K562 (cell line): Measurements from ENCODE around the gene SYNPR. TPM values are rescaled to one million over a fixed set of nuclear protein-coding genes. Genes with fewer than 3 reads are reported as not detected.

Experiments used
- ATAC-seq: fragments of 200-7000 bp; cut with Tn5 transposase; 3 replicates; pipeline ENCODE4 v1.9.1; 2020; ENCODE audit warnings: moderate library complexity
- BruUV-seq: library from RNA; stranded (reverse); fragments of 400-500 nt; replicated peaks from 2 replicates; lab custom pipeline; 2021; lab: Mats Ljungman, UMichigan
- CTCF ChIA-PET: fragments of 300-600 bp; formaldehyde crosslinking; extraction: SDS; loops from one replicate; lab custom pipeline; 2021; ENCODE audit warnings: low intra/inter-chr PET ratio; lab: Yijun Ruan, JAX
- POLR2A ChIA-PET: fragments of 300-600, 350-650 bp; sonication (Branson Sonifier 250); formaldehyde crosslinking; extraction: SDS; loops from one replicate; lab custom pipeline; 2021; ENCODE audit warnings: antibody characterized with exemption, inconsistent platforms; lab: Yijun Ruan, JAX
- DNase-seq, 4 experiments: peaks; one replicate each; pipeline versions ENCODE4 v3.0.0 to v3.0.0-alpha.2; 2011 to 2018; ENCODE audit warnings: low spot score in 3 of 4, mixed read lengths in 3 of 4; ENCODE audit errors: extremely low read depth in 1 of 4
- FAIRE-seq: peaks from 2 replicates; lab custom pipeline; 2011; peaks lifted over from hg19 to GRCh38; lab: Jason Lieb, UNC
- H2AFZ ChIP-seq: 2 replicates; pipeline ENCODE4 v1.6.0; 2011; ENCODE audit warnings: low read depth, low read length, control low read depth, inconsistent platforms
- H3K27ac ChIP-seq: fragments of 200-600 bp; 3 replicates; pipeline ENCODE4 v1.8.0; 2011; ENCODE audit warnings: low read depth, mild to moderate bottlenecking, control low read depth, inconsistent platforms, low read length, moderate library complexity, mixed read lengths; ENCODE audit errors: extremely low read depth
- H3K27me3 ChIP-seq, 2 experiments: fragments of 300-600 bp in 1 of 2; 2 replicates in 1 of 2; 3 replicates in 1 of 2; pipeline versions ENCODE4 v1.6.0 to v1.8.0; 2011; ENCODE audit warnings: inconsistent platforms in 2 of 2, low read length in 2 of 2, mild to moderate bottlenecking in 1 of 2, mixed read lengths in 1 of 2, moderate library complexity in 1 of 2; ENCODE audit not compliant: control insufficient read depth in 2 of 2, insufficient read depth in 2 of 2
- H3K36me3 ChIP-seq: fragments of 300-600 bp; 3 replicates; pipeline ENCODE4 v1.8.0; 2011; ENCODE audit warnings: mild to moderate bottlenecking, low read length, inconsistent platforms; ENCODE audit not compliant: control insufficient read depth, insufficient read depth
- H3K4me1 ChIP-seq, 2 experiments: fragments of 200-600 bp in 1 of 2; replicated peaks in 1 of 2; 2 replicates in 1 of 2; 3 replicates in 1 of 2; pipeline versions ENCODE4 v1.5.1 to v1.8.0; 2011; ENCODE audit warnings: inconsistent platforms in 2 of 2, low read length in 2 of 2, mild to moderate bottlenecking in 1 of 2, mixed read lengths in 1 of 2, moderate library complexity in 1 of 2; ENCODE audit not compliant: control insufficient read depth in 2 of 2, insufficient read depth in 2 of 2
- H3K4me2 ChIP-seq: 2 replicates; pipeline ENCODE4 v1.6.1; 2011; ENCODE audit warnings: low read length, control low read depth, inconsistent platforms, mixed read lengths; ENCODE audit not compliant: insufficient read depth
- H3K4me3 ChIP-seq: fragments of 200-600 bp; sonication (generic), shearing (Covaris generic); 2 replicates; pipeline ENCODE4 v1.5.1; 2016; ENCODE audit warnings: control low read depth, inconsistent platforms
- H3K79me2 ChIP-seq: fragments of 200-600 bp; 3 replicates; pipeline ENCODE4 v1.8.0; 2011; ENCODE audit warnings: low read length, inconsistent platforms; ENCODE audit not compliant: control insufficient read depth, insufficient read depth
- H3K9ac ChIP-seq, 2 experiments: 2 replicates each; pipeline versions ENCODE4 v1.6.0 to v1.6.1; 2011; ENCODE audit warnings: low read depth in 2 of 2, low read length in 2 of 2, control low read depth in 1 of 2, inconsistent platforms in 1 of 2, mild to moderate bottlenecking in 1 of 2, mixed read lengths in 1 of 2; ENCODE audit not compliant: insufficient read depth in 1 of 2
- H3K9me1 ChIP-seq: one replicate; pipeline ENCODE4 v1.6.0; 2011; ENCODE audit warnings: inconsistent platforms, mild to moderate bottlenecking, low read length, moderate library complexity; ENCODE audit not compliant: control insufficient read depth, insufficient read depth
- H3K9me3 ChIP-seq: replicated peaks from 2 replicates; pipeline ENCODE4 v1.5.1; 2011; ENCODE audit warnings: low read depth, low read length, inconsistent platforms; ENCODE audit not compliant: control insufficient read depth, insufficient read depth
- H4K20me1 ChIP-seq: replicated peaks from 2 replicates; pipeline ENCODE4 v1.6.1; 2011; ENCODE audit warnings: low read length, inconsistent platforms, mixed read lengths; ENCODE audit not compliant: control insufficient read depth, insufficient read depth
- C11orf30 ChIP-seq: fragments of 450-650 bp; IDR thresholded peaks from 2 replicates; pipeline ENCODE4 v1.6.1; 2016; ENCODE audit warnings: low read depth, mild to moderate bottlenecking
- EZH2 ChIP-seq: IDR thresholded peaks from 2 replicates; pipeline ENCODE4 v1.6.1; 2012; ENCODE audit warnings: low read depth, mild to moderate bottlenecking, inconsistent platforms, low read length, borderline replicate concordance
- JUN ChIP-seq, 2 experiments: sonication (generic) in 1 of 2; formaldehyde crosslinking in 1 of 2; IDR thresholded peaks; 2 replicates each; pipeline versions ENCODE4 v1.6.1 to v1.8.0; 2012 to 2022; ENCODE audit warnings: borderline replicate concordance in 2 of 2, mild to moderate bottlenecking in 2 of 2, improper control_type of control experiment in 1 of 2, low read depth in 1 of 2, low read length in 1 of 2, missing genetic modification reagents in 1 of 2
- RAD21 ChIP-seq, 2 experiments: fragments of 250-450 bp in 1 of 2; fragments of 450-650 bp in 1 of 2; sonication (Bioruptor Pico) in 1 of 2; formaldehyde crosslinking in 1 of 2; IDR thresholded peaks in 1 of 2; conservative IDR thresholded peaks in 1 of 2; 2 replicates each; pipeline versions ENCODE4 v1.4.0 to v1.8.0; 2020 to 2022; ENCODE audit warnings: mild to moderate bottlenecking in 2 of 2, moderate library complexity in 1 of 2
- SRSF3 ChIP-seq: fragments of 200-400 bp; formaldehyde crosslinking; IDR thresholded peaks from 2 replicates; pipeline ENCODE4 v1.6.1; 2016; ENCODE audit warnings: mild to moderate bottlenecking, low read length, moderate library complexity; ENCODE audit not compliant: insufficient read depth
- ZNF24 ChIP-seq: fragments of 450-650 bp; IDR thresholded peaks from 2 replicates; pipeline ENCODE4 v1.6.1; 2016
- WGBS: fragments of 100-300 bp; shearing (Covaris generic); methylation state at CpG from one replicate; pipeline ENCODE4 v1.1.6; 2016; ENCODE audit warnings: low coverage, mixed read lengths; ENCODE audit not compliant: insufficient coverage; ENCODE audit errors: missing lambda C conversion rate; 5-methylcytosine and 5-hydroxymethylcytosine counted together
- in situ Hi-C: fragments of 300-500 bp; cut with MboI; formaldehyde crosslinking; loops from 4 replicates; pipeline ENCODE4 v1.15.0; 2018; ENCODE audit warnings: inconsistent platforms, mixed read lengths
- intact Hi-C: fragments of 100-400 bp; cut with micrococcal nuclease; formaldehyde crosslinking; loops from 2 replicates; pipeline ENCODE4 v1.14.2; 2022
- polyA plus RNA-seq, 8 experiments: library from polyadenylated mRNA; depleted of rRNA in 4 of 8; stranded (reverse) in 5 of 8; unstranded in 3 of 8; fragments of >200 nt; fragmentation: Nextera tagmentation in 2 of 8; fragmentation: Illumina TruSeq in 1 of 8; extraction: Ambion mirVana in 2 of 8; extraction: Trizol in 1 of 8; gene quantifications; 2 replicates each; pipeline versions ENCODE4 v1.2.1 to v1.2.3, GENCODE V29; 2011 to 2014; ENCODE audit warnings: inconsistent platforms in 1 of 8, missing spikeins in 1 of 8
- total RNA-seq, 7 experiments: library from RNA; depleted of rRNA in 6 of 7; stranded (reverse); fragments of >200 nt in 6 of 7; fragmentation: Illumina TruSeq in 2 of 7; extraction: Trizol in 2 of 7; gene quantifications; 2 replicates each; pipeline versions ENCODE4 v1.2.1 to v1.2.3, GENCODE V29; 2011 to 2021; ENCODE audit warnings: low replicate concordance in 1 of 7

The SYNPR gene
- total and polyA plus RNA-seq, 9 of the 15 experiments (the other 6 are each of a cell fraction or from before 2014, with no cell fraction given), result not detected

DNA sequence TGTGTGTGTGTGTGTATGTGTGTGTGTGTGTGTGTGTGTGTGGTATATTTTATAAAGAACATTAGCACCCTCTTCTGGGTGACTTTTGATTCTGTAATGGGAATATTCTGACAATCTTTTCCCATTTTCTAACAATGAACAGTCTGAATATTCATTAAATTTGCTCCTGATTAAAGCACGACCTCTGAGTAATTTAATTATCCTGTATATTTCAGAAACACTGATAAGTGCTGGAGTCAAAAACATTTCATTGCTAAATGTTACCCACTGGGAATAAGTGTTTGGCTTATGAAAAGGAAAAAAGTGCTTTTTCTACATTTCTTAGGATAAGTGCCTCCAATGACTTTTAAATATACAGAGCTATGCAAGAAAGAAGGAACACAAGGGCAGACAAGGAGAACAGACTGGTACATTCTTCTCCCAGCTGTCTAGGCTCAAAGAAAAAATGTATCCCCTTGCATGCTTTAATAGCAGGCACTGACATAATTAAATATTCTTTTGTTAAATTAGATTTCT lies 32.3 kb upstream of the SYNPR start:
- Histone ChIP-seq H3K4me1 (no peaks in the 10 kb centered on the region), H3K4me3 (no peak overlapping the region), H4K20me1 (no peaks in the 10 kb centered on the region), H3K9me3 (no peaks in the 10 kb centered on the region), H3K9me1 (no peaks in the 10 kb centered on the region), H3K79me2 (no peaks in the 10 kb centered on the region), H3K27ac (no peak overlapping the region), H2AFZ (no peak overlapping the region), H3K4me2 (no peak overlapping the region), H3K27me3 (no peaks in the 10 kb centered on the region), H3K9ac (no peak overlapping the region), H3K36me3 (no peaks in the 10 kb centered on the region)
- FAIRE-seq (no peak), DNase-seq (no peak), ATAC-seq (no peak)
- TF ChIP-seq RAD21 (CRISPR knock-in tag; conservative IDR thresholded peaks at IDR 0.05 in 1 of 2, IDR thresholded peaks at IDR 0.05 in 1 of 2) (peak in 1 of 2 experiments; percentile 18; a peak in 1 of 4 replicates), ZNF24 (no peak)
- in situ Hi-C loops (no loop called here), intact Hi-C loops (no loop called here)
- POLR2A ChIA-PET, result no interaction called here
- CTCF ChIA-PET, result interaction anchor here (0.8 kb wide), 1 partner anchor 623 kb away, joined by 3 read pairs; no protein-coding TSS in a partner anchor
- WGBS, result 0% methylated on average over 1 of the region's 1 CpG
- BruUV-seq, result no TSS peak

DNA sequence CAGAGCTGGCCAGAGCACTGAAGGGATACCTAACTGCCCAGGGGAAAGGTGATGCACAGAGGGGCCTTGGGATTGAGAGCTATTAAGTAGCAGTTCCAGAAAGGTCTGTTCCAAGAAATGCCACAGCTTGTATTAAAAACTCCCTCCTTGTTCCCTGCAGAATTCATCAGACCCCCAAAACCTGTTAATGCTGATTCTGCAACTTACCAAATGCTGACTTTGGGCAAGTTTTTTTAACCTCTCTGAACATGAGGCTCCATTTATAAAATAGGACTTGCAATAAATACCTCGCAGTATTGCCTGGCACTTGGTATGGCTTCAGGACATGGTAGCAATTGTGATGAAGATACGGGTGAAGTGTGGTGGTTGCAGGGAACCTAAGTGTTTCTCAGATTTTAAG lies 30.1 kb upstream of the SYNPR start:
- intact Hi-C loops (no loop called here), in situ Hi-C loops (no loop called here)
- Histone ChIP-seq H3K4me2 (no peak overlapping the region), H3K9me3 (no peaks in the 10 kb centered on the region), H3K9ac (no peak overlapping the region), H3K4me1 (no peaks in the 10 kb centered on the region), H2AFZ (no peak overlapping the region), H3K79me2 (no peaks in the 10 kb centered on the region), H3K9me1 (no peaks in the 10 kb centered on the region), H3K4me3 (no peak overlapping the region), H3K27me3 (no peaks in the 10 kb centered on the region), H3K27ac (no peak overlapping the region), H4K20me1 (no peaks in the 10 kb centered on the region), H3K36me3 (no peaks in the 10 kb centered on the region)
- CTCF ChIA-PET, result no interaction called here
- ATAC-seq (no peak), FAIRE-seq (no peak), DNase-seq (no peak)
- 0% methylated on average over 2 of the region's 2 CpGs for WGBS
- POLR2A ChIA-PET, result no interaction called here
- no TSS peak for BruUV-seq
- TF ChIP-seq SRSF3 (no peak), EZH2 (no peak), C11orf30 (no peak), JUN (IDR thresholded peaks at IDR 0.05; ENCODE audit: borderline replicate concordance, low read depth, low read length) (no peak), JUN (CRISPR knock-in tag; IDR thresholded peaks at IDR 0.05; ENCODE audit: borderline replicate concordance) (no peak)
